ENCODE measurements around the gene HMBS.
"Not testable (repeated sequence)": the region's sequence is repeated elsewhere in the genome, so short reads cannot be mapped to it uniquely, and the experiment has no call there.

HMBS gene

GRCh38 chr11:119084663-119085436 lies at the start of gene HMBS:
TSS of gene HMBS (plus strand) at chr11:119084881. CDS start at chr11:119085034, 153 bp downstream.
- FAIRE-seq: peak; percentile 84

GRCh38 chr11:119038884-119039283 lies 45.8 kb upstream of the HMBS start:
- no peak for FAIRE-seq

- FAIRE-seq: not testable (repeated sequence)
Observed at GRCh38 chr11:119039471-119039870, 45.2 kb upstream of the HMBS start.

GRCh38 chr11:119041821-119042514 lies 42.7 kb upstream of the HMBS start:
- FAIRE-seq: no peak

GRCh38 chr11:119042927-119043326 lies 41.8 kb upstream of the HMBS start:
- no peak for FAIRE-seq

GRCh38 chr11:119044708-119045107 lies 40.0 kb upstream of the HMBS start:
- no peak for FAIRE-seq

GRCh38 chr11:119046489-119046888 lies 38.2 kb upstream of the HMBS start:
- FAIRE-seq: no peak

GRCh38 chr11:119047205-119047604 lies 37.5 kb upstream of the HMBS start:
- FAIRE-seq: no peak

GRCh38 chr11:119048644-119049043 lies 36.0 kb upstream of the HMBS start:
- FAIRE-seq: no peak

GRCh38 chr11:119049081-119049480 lies 35.6 kb upstream of the HMBS start:
- FAIRE-seq: no peak

- FAIRE-seq: no peak
Observed at GRCh38 chr11:119051440-119052162, 33.1 kb upstream of the HMBS start.

GRCh38 chr11:119052163-119052814 lies 32.4 kb upstream of the HMBS start:
- FAIRE-seq: no peak

GRCh38 chr11:119054418-119054817 lies 30.3 kb upstream of the HMBS start:
- FAIRE-seq: no peak

GRCh38 chr11:119055901-119056300 lies 28.8 kb upstream of the HMBS start:
- FAIRE-seq: no peak

- no peak for FAIRE-seq
Observed at GRCh38 chr11:119056421-119056999, 28.2 kb upstream of the HMBS start.

- no peak for FAIRE-seq
Observed at GRCh38 chr11:119057000-119057769, 27.5 kb upstream of the HMBS start, which contains the start of gene HYOU1. TSS of gene HYOU1 (minus strand) at chr11:119057205. CDS start at chr11:119056160, 1,045 bp downstream.

GRCh38 chr11:119059128-119059527 lies 25.6 kb upstream of the HMBS start:
- FAIRE-seq: not testable (repeated sequence)

GRCh38 chr11:119061256-119061655 lies 23.4 kb upstream of the HMBS start:
- no peak for FAIRE-seq

GRCh38 chr11:119062779-119063178 lies 21.9 kb upstream of the HMBS start:
- FAIRE-seq: no peak

- FAIRE-seq: no peak
Observed at GRCh38 chr11:119065369-119065768, 19.3 kb upstream of the HMBS start.

- FAIRE-seq: peak; percentile 87
Observed at GRCh38 chr11:119067371-119068222, 17.1 kb upstream of the HMBS start, which contains the start of gene VPS11. TSS of gene VPS11 (plus strand) at chr11:119067818. CDS start at chr11:119067824, 6 bp downstream.

Data from endometrium (tissue), 2 donors.